HepG2 (cell line): Measurements from ENCODE around the gene PFN1. TPM values are rescaled to one million over a fixed set of nuclear protein-coding genes. Genes with fewer than 3 reads are reported as not detected.
A peak's percentile ranks its signal among the peaks of the same experiment; 100 is the strongest.

Source experiments
- ATAC-seq: fragments of 200-7000 bp; cut with Tn5 transposase; 3 replicates; pipeline ENCODE4 v1.9.1; 2020; ENCODE audit warnings: mild to moderate bottlenecking, moderate library complexity
- BruUV-seq: library from RNA; stranded (reverse); fragments of 400-500 nt; replicated peaks from 2 replicates; lab custom pipeline; 2021; lab: Mats Ljungman, UMichigan
- CTCF ChIA-PET: fragments of 300-600 bp; formaldehyde crosslinking; extraction: SDS; loops from one replicate; lab custom pipeline; 2021; ENCODE audit warnings: low total read pairs, inconsistent platforms, low intra/inter-chr PET ratio; lab: Yijun Ruan, JAX
- POLR2A ChIA-PET: fragments of 350-600 bp; sonication (Branson Sonifier 250); formaldehyde crosslinking; loops from one replicate; lab custom pipeline; 2020; ENCODE audit warnings: antibody characterized with exemption, inconsistent platforms; lab: Yijun Ruan, JAX
- DNase-seq: peaks from one replicate; pipeline ENCODE4 v3.0.0-alpha.2; 2015; ENCODE audit warnings: low spot score
- FAIRE-seq: peaks from 3 replicates; lab custom pipeline; 2011; peaks lifted over from hg19 to GRCh38; lab: Jason Lieb, UNC
- H2AFZ ChIP-seq: one replicate; pipeline ENCODE4 v1.6.1; 2011; ENCODE audit warnings: low read length, inconsistent platforms
- H3K27ac ChIP-seq: fragments of 300-600 bp; 3 replicates; pipeline ENCODE4 v1.8.0; 2011; ENCODE audit warnings: mixed run types, mild to moderate bottlenecking, mixed read lengths, low read length, inconsistent platforms; ENCODE audit not compliant: insufficient read depth; ENCODE audit errors: extremely low read length
- H3K27me3 ChIP-seq, 2 experiments: fragments of 200-600 bp in 1 of 2; 2 replicates in 1 of 2; 3 replicates in 1 of 2; pipeline versions ENCODE4 v1.6.0 to v1.8.0; 2011; ENCODE audit warnings: low read length in 2 of 2, mild to moderate bottlenecking in 2 of 2, moderate library complexity in 2 of 2, inconsistent platforms in 1 of 2; ENCODE audit not compliant: insufficient read depth in 2 of 2, control insufficient read depth in 1 of 2
- H3K36me3 ChIP-seq, 2 experiments: fragments of 200-600 bp in 1 of 2; replicated peaks in 1 of 2; 2 replicates in 1 of 2; 3 replicates in 1 of 2; pipeline versions ENCODE4 v1.5.1 to v1.8.0; 2011; ENCODE audit warnings: low read length in 2 of 2, inconsistent platforms in 1 of 2; ENCODE audit not compliant: insufficient read depth in 2 of 2, control insufficient read depth in 1 of 2
- H3K4me1 ChIP-seq: 2 replicates; pipeline ENCODE4 v1.5.1; 2012; ENCODE audit warnings: low read length, inconsistent platforms; ENCODE audit not compliant: insufficient read depth
- H3K4me2 ChIP-seq: 2 replicates; pipeline ENCODE4 v1.6.0; 2011; ENCODE audit warnings: low read depth, low read length, inconsistent platforms
- H3K4me3 ChIP-seq, 3 experiments: fragments of 200-600 bp in 1 of 3; sonication (generic), shearing (Covaris generic) in 1 of 3; replicated peaks in 1 of 3; 2 replicates each; pipeline ENCODE4 v1.5.1; 2011 to 2016; ENCODE audit warnings: low read length in 3 of 3, inconsistent platforms in 2 of 3, low read depth in 2 of 3, mild to moderate bottlenecking in 2 of 3, control low read depth in 1 of 3, mixed read lengths in 1 of 3; ENCODE audit not compliant: insufficient read depth in 1 of 3
- H3K79me2 ChIP-seq: one replicate; pipeline ENCODE4 v1.6.1; 2011; ENCODE audit warnings: low read length, inconsistent platforms; ENCODE audit not compliant: insufficient read depth
- H3K9ac ChIP-seq: 2 replicates; pipeline ENCODE4 v1.6.0; 2011; ENCODE audit warnings: mild to moderate bottlenecking, low read depth, low read length, inconsistent platforms; ENCODE audit not compliant: insufficient read depth
- H3K9me3 ChIP-seq: 2 replicates; pipeline ENCODE4 v1.5.1; 2012; ENCODE audit warnings: mild to moderate bottlenecking, low read length
- H4K20me1 ChIP-seq: 2 replicates; pipeline ENCODE4 v1.6.0; 2011; ENCODE audit warnings: inconsistent platforms, mild to moderate bottlenecking, low read length, moderate library complexity; ENCODE audit not compliant: insufficient read depth
- ATF4 ChIP-seq, 2 experiments: fragments of 450-650 bp in 1 of 2; sonication (generic) in 1 of 2; formaldehyde crosslinking; IDR thresholded peaks; 2 replicates each; pipeline versions ENCODE4 v1.5.0 to v1.8.0; 2020 to 2022; ENCODE audit warnings: mild to moderate bottlenecking in 1 of 2, missing genetic modification reagents in 1 of 2
- BCL6 ChIP-seq: IDR thresholded peaks from 2 replicates; pipeline ENCODE4 v1.6.1; 2016; ENCODE audit warnings: missing genetic modification reagents, missing compliant biosample characterization
- GATAD2A ChIP-seq: IDR thresholded peaks from 2 replicates; pipeline ENCODE4 v1.6.1; 2016
- HIC2 ChIP-seq: sonication (generic); formaldehyde crosslinking; IDR thresholded peaks from 2 replicates; pipeline ENCODE4 v1.9.0; 2022; ENCODE audit warnings: low read depth, missing genetic modification reagents
- HNRNPH1 ChIP-seq: fragments of 200-400 bp; formaldehyde crosslinking; optimal IDR thresholded peaks from 2 replicates; pipeline ENCODE3; 2017; ENCODE audit warnings: mild to moderate bottlenecking, low read depth, low read length
- KDM4B ChIP-seq: sonication (generic); formaldehyde crosslinking; IDR thresholded peaks from 2 replicates; pipeline ENCODE4 v1.4.0; 2020; ENCODE audit warnings: missing genetic modification reagents
- RBFOX2 ChIP-seq: fragments of 200-400 bp; formaldehyde crosslinking; IDR thresholded peaks from 2 replicates; pipeline ENCODE4 v1.6.1; 2017; ENCODE audit warnings: low read depth, mild to moderate bottlenecking, low read length
- SNAPC5 ChIP-seq: sonication (generic); formaldehyde crosslinking; IDR thresholded peaks from 2 replicates; pipeline ENCODE4 v1.8.1; 2023; ENCODE audit warnings: mild to moderate bottlenecking, missing genetic modification reagents, borderline replicate concordance
- TEF ChIP-seq: sonication (generic); formaldehyde crosslinking; IDR thresholded peaks from 2 replicates; pipeline ENCODE4 v1.5.0; 2020; ENCODE audit warnings: missing genetic modification reagents
- TRIM22 ChIP-seq: fragments of 450-650 bp; IDR thresholded peaks from 2 replicates; pipeline ENCODE4 v1.6.1; 2017
- YY1 ChIP-seq: IDR thresholded peaks from 2 replicates; pipeline ENCODE4 v1.6.1; 2011; ENCODE audit warnings: low read length, low read depth, moderate library complexity, mild to moderate bottlenecking; ENCODE audit not compliant: insufficient read depth, insufficient replicate concordance
- ZFP91 ChIP-seq: sonication (generic); formaldehyde crosslinking; IDR thresholded peaks from 2 replicates; pipeline ENCODE4 v1.9.0; 2022; ENCODE audit warnings: missing genetic modification reagents, mild to moderate bottlenecking, borderline replicate concordance
- ZKSCAN1 ChIP-seq: fragments of 150-350 bp; IDR thresholded peaks from 2 replicates; pipeline ENCODE4 v1.6.1; 2014; ENCODE audit warnings: low read length
- ZNF260 ChIP-seq: sonication (generic); formaldehyde crosslinking; IDR thresholded peaks from 2 replicates; pipeline ENCODE4 v1.4.0; 2020; ENCODE audit warnings: missing genetic modification reagents, low read depth, mild to moderate bottlenecking, borderline replicate concordance
- ZNF558 ChIP-seq: sonication (generic); formaldehyde crosslinking; IDR thresholded peaks from 2 replicates; pipeline ENCODE4 v1.9.0; 2022; ENCODE audit warnings: mild to moderate bottlenecking, missing genetic modification reagents, borderline replicate concordance
- ZSCAN20 ChIP-seq: sonication (generic); formaldehyde crosslinking; IDR thresholded peaks from 2 replicates; pipeline ENCODE4 v1.4.0; 2020; ENCODE audit warnings: missing genetic modification reagents, mild to moderate bottlenecking, borderline replicate concordance
- WGBS: methylation state at CpG from one replicate; pipeline ENCODE4 v1.1.6; 2017; ENCODE audit warnings: low lambda C conversion rate; 5-methylcytosine and 5-hydroxymethylcytosine counted together
- in situ Hi-C: cut with HindIII; loops from 2 replicates; pipeline ENCODE4 v1.10.0; 2017; ENCODE audit warnings: low pct_unique_long_range_greater_than_20kb; ENCODE audit not compliant: extremely low pct_ligation_motif_present
- intact Hi-C: fragments of 100-400 bp; cut with micrococcal nuclease; formaldehyde crosslinking; loops from one replicate; pipeline ENCODE4 v1.10.0; 2022; ENCODE audit not compliant: unreplicated experiment
- polyA plus RNA-seq, 8 experiments: library from polyadenylated mRNA; depleted of rRNA in 3 of 8; stranded (reverse) in 7 of 8; unstranded in 1 of 8; fragments of >200 nt; fragmentation: Illumina TruSeq in 4 of 8; extraction: Trizol in 4 of 8; gene quantifications; 2 replicates each; pipeline versions ENCODE4 v1.2.1 to v1.2.3, GENCODE V29; 2011 to 2016; ENCODE audit warnings: low read depth in 4 of 8, missing spikeins in 1 of 8, mixed read lengths in 1 of 8; ENCODE audit not compliant: insufficient read depth in 1 of 8
- total RNA-seq, 5 experiments: library from RNA; depleted of rRNA; stranded (reverse); fragments of >200 nt; fragmentation: Illumina TruSeq; extraction: Trizol; gene quantifications; 2 replicates each; pipeline ENCODE4 v1.2.3, GENCODE V29; 2016; ENCODE audit warnings: low read depth in 1 of 5

Gene PFN1
- total and polyA plus RNA-seq, 2 of the 13 experiments (the other 11 are each of a cell fraction or from before 2014, with no cell fraction given): 494 to 613 TPM

- TF ChIP-seq ZFP91: peak; percentile 34; the same call in 1 of the 2 replicates
- TF ChIP-seq HNRNPH1: peak; percentile 75
Measured at GRCh38 chr17:4944554-4945175, 3.7 kb downstream of the PFN1 start (continued).

- H3K27ac ChIP-seq: peak overlapping the region; percentile 38
- no peaks in the 10 kb centered on the region for H3K9me3 ChIP-seq
- ChIA-PET POLR2A (interaction anchor here (1.6 to 10.0 kb wide), 2 partner anchors 23 to 24 kb away, joined by 6 to 273 read pairs; partner anchors contain the start of gene SPAG7), CTCF (no interaction called here)
- peaks cover 63% of the 10 kb centered on the region for H3K79me2 ChIP-seq
- peaks cover 38% of the 10 kb centered on the region for H3K4me1 ChIP-seq
- FAIRE-seq (no peak), DNase-seq (no peak), ATAC-seq (no peak)
- no TSS peak for BruUV-seq
- in situ Hi-C loops: no loop called here
- no peak overlapping the region for H3K4me2 ChIP-seq
- peaks cover 18 to 37% of the 10 kb centered on the region in 2 experiments for H3K36me3 ChIP-seq
- no peak overlapping the region for H3K9ac ChIP-seq
- no peaks in the 10 kb centered on the region; a peak in 1 of 5 replicates for H3K27me3 ChIP-seq
- intact Hi-C loops: no loop called here
- 89% methylated on average over 3 of the region's 3 CpGs for WGBS
- no peak overlapping the region for H2AFZ ChIP-seq
- H3K4me3 ChIP-seq: no peak overlapping the region
- H4K20me1 ChIP-seq: peaks cover 33% of the 10 kb centered on the region
- no peak for TF ChIP-seq KDM4B (CRISPR knock-in tag)
- no peak for TF ChIP-seq YY1
- no peak for TF ChIP-seq TEF (CRISPR knock-in tag)
- TF ChIP-seq SNAPC5 (CRISPR knock-in tag): no peak
- TF ChIP-seq BCL6 (CRISPR knock-in tag): no peak
- no peak for TF ChIP-seq GATAD2A
- TF ChIP-seq ZSCAN20 (CRISPR knock-in tag): no peak
- no peak for TF ChIP-seq ZNF558 (CRISPR knock-in tag)
- TF ChIP-seq RBFOX2: peak; percentile 68
- no peak for TF ChIP-seq ATF4 (CRISPR knock-in tag; IDR thresholded peaks at IDR 0.05)
- TF ChIP-seq ZKSCAN1: no peak
- TF ChIP-seq HIC2 (CRISPR knock-in tag): no peak
- no peak for TF ChIP-seq ZNF260 (CRISPR knock-in tag)
- TF ChIP-seq TRIM22: no peak
Measured at GRCh38 chr17:4944163-4944553, 4.2 kb downstream of the PFN1 start.
